HG03039 (cell line): Measurements from ENCODE around the gene ATP8B3.

Experiments used
- ATAC-seq: cut with Tn5 transposase; IDR thresholded peaks from one replicate; pipeline ENCODE4 v1.9.1; 2021; ENCODE audit warnings: mild to moderate bottlenecking, moderate library complexity; ENCODE audit not compliant: unreplicated experiment

The ATP8B3 gene, protein sequence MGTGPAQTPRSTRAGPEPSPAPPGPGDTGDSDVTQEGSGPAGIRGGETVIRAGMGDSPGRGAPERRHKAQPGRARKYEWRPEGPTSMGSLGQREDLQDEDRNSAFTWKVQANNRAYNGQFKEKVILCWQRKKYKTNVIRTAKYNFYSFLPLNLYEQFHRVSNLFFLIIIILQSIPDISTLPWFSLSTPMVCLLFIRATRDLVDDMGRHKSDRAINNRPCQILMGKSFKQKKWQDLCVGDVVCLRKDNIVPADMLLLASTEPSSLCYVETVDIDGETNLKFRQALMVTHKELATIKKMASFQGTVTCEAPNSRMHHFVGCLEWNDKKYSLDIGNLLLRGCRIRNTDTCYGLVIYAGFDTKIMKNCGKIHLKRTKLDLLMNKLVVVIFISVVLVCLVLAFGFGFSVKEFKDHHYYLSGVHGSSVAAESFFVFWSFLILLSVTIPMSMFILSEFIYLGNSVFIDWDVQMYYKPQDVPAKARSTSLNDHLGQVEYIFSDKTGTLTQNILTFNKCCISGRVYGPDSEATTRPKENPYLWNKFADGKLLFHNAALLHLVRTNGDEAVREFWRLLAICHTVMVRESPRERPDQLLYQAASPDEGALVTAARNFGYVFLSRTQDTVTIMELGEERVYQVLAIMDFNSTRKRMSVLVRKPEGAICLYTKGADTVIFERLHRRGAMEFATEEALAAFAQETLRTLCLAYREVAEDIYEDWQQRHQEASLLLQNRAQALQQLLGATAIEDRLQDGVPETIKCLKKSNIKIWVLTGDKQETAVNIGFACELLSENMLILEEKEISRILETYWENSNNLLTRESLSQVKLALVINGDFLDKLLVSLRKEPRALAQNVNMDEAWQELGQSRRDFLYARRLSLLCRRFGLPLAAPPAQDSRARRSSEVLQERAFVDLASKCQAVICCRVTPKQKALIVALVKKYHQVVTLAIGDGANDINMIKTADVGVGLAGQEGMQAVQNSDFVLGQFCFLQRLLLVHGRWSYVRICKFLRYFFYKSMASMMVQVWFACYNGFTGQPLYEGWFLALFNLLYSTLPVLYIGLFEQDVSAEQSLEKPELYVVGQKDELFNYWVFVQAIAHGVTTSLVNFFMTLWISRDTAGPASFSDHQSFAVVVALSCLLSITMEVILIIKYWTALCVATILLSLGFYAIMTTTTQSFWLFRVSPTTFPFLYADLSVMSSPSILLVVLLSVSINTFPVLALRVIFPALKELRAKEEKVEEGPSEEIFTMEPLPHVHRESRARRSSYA (N-terminal part only)

DNA sequence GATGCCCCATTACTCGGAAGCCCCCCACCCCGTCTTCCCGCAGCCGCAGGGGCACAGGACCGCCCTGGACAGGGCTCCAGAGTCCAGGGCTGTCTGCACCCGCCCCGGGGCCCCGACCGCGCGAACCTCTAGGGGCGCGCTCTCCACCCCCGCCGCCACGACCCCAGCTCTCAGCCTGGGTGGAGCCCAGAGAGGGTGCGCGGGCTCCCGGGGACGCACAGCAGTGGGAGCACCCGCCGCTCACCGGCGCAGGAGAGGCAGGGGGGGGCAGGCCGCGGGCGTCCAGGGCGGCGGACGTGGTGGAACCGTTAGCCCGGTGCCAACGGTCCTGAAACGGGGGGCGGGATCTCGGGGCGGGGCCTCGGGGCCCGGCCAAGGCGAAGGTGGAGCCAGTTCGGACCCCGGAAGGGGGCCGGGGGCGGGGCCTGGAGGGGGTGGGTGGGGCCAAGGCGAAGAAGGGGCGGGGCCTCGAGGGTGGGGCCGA is at the start of gene ATP8B3:
TSS of gene ATP8B3 (minus strand) at position 335 of the 484 bp plus-strand sequence. CDS start 540 bp downstream, outside the sequence.
- ATAC-seq, result no peak

DNA sequence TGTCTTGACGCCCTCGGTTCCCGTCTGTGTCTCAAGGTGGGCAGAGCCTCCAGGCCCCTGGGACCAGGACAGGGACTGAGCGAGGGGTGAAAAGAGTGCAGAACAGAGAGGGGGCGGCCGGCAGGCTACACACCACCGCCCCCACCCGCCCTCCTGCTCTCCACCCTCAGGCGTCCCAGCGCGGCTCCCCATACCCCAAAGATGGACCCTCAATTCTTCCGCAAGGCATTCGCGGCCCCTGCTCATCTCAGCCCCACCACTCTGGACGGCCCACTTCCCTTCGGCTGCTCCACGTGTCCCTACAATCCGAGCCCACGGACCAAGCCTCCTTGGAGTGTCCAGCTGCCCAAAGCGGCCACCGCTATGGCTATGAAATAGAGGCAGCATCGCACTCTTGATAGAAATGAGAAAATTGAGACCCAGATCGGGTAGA is 49.5 kb upstream of the ATP8B3 start:
- ATAC-seq, result no peak

DNA sequence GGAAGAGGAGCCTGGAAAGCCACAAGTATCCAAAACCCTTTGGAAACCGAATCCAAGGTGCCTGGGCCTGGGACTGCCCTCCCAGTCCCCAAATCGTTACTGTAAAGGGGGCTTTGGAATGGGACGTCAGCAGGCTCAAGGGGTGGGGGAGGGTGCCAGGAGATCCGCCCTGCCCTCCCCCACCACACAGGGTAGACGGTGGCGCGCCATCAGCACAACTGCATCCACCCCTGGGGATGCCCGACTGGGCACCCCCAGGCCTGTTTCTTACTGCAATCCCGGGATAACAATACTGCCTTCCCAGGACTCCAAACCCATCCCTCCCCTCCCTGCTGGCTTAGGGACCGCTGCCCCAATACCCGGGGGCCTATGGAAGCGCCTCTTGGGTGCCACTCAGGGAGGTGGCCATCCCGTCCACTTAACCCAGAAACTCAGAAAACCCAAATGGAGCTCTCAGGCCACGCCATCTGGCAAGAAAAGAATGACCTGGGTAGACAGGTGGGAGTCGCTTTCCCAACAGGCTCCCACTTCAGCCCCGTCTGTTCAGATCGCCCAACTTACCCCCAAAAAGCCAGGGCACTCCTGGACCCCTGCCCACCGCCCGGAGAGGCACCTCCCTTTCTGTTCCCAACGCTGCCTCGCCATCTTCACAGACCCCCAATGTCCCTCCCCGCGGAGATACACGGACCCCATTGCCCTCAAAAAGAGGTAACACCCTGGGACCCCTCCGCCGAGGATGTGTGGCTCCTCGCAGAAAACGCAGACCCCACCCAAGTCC is 48.9 kb upstream of the ATP8B3 start:
- no peak for ATAC-seq

DNA sequence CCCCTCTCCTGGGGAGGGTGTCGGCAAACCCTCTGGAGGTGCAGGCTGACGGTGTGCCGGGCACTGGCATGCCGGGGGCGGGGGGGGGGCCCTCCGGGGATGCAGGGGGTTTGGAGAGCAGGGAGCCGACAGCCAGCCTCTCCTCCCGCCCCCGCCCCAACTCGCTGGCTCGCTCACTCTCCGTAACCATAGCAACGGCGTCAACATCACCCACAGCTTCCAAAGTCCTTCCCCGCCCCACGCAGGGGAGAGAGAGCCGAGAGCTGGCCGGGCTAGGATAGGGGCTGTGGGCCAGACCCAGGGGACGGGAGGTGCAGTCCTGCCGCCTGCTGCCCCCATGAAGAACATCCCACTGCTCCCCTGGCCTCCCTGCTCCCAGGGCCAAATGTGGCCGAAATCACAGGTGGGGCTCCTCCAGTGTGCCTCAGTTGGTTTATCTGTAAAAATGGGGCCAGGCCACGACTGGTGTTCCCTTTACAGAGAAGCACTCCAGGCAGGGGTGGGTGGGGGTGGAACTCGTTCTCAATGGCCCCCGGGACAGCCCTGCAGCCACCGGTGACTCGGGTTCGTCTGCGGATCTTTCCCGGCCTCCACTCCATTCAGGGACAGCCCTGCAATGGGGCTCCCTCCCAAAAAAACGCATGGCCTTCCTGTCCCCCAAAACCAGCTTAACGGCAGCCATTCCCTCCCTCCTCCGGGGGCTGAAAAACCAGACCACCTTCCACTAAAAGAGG is 48.1 kb upstream of the ATP8B3 start:
- ATAC-seq, result no peak

DNA sequence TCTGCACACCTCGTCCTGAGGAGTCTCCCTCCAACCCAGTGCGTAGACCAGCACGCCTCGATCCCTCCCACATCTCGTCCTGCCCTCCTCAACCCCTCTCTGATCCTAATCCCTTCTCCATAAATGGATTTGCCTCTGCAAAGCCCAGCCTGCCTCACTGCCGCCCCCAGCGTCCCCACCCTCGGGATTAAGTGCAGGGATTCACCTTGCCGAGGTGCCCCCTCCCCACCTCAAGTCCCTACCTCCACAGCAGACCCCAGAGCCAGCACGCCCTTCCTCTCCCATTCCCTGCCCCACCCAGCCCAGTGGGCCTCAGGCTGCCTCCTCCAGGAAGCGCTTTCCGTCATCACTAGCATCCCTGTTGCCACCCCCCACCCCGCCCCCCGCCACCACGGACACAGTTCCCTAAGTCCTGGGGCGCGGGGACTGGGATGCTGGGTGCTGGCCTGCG is 47.3 kb upstream of the ATP8B3 start:
- no peak for ATAC-seq

DNA sequence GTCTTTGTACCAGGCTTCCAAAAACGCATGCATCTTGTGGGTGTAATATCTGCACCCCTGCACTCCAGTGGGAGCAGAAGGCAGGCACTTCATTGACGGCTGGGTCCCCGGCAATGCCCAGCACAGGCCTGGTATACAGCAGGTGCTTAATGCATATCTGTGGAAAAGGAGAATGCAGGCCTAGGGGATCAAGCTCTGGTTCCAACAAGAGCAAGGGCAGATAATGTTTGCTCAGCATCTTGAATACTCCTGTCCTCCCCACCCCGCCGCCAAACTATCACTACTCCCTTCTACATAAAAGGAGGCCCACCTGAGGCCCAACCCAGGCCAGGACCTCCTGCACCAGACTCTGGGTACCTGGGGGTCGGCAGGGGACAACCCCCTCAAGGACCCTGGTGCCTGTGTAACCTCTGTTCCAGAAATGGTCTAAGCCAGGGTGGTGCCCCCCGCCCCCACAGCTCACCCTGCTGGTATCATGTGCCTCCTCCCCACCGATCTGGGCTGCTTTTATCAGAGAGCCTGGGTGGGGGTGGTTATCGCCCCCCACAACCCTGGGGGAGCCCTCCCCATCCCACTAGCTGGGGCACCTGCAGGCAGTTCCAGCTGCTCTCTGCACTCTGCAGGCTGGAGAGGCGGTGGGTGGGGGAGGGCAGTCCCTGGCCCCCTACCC is 46.5 kb upstream of the ATP8B3 start:
- no peak for ATAC-seq

DNA sequence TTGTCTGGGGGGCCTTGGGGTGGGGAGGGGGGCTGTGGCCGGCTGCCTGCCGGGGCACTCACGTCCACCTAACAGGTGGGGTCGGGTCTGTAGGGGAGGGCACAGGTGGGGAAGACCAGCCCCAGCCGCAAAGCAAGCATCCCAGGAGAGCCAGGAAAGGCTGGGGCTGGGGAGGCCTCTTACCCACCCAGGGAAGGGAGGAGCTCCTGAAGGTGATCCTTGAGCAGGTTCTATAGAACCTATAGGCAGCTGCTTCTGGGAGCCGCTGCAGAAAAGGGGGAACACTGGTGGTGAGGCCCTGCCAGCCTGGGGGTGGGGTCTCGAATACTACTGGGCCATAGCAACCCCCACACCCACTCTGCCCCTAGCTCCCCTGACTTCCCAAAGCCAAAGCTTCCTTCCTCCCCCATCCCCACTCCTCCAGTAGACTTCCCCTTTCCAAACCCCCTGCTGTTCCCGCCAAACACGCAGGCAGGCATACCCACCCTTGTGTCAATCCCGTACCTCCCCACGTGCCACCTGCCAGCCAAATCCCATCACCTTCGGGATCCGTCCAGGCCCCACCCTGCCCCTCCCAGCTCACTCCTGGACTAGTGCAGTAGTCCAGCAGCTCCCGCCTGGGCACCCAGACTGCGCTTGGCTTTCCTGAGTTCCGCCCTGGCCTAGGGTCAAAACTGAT is 45.7 kb upstream of the ATP8B3 start:
- ATAC-seq, result no peak

DNA sequence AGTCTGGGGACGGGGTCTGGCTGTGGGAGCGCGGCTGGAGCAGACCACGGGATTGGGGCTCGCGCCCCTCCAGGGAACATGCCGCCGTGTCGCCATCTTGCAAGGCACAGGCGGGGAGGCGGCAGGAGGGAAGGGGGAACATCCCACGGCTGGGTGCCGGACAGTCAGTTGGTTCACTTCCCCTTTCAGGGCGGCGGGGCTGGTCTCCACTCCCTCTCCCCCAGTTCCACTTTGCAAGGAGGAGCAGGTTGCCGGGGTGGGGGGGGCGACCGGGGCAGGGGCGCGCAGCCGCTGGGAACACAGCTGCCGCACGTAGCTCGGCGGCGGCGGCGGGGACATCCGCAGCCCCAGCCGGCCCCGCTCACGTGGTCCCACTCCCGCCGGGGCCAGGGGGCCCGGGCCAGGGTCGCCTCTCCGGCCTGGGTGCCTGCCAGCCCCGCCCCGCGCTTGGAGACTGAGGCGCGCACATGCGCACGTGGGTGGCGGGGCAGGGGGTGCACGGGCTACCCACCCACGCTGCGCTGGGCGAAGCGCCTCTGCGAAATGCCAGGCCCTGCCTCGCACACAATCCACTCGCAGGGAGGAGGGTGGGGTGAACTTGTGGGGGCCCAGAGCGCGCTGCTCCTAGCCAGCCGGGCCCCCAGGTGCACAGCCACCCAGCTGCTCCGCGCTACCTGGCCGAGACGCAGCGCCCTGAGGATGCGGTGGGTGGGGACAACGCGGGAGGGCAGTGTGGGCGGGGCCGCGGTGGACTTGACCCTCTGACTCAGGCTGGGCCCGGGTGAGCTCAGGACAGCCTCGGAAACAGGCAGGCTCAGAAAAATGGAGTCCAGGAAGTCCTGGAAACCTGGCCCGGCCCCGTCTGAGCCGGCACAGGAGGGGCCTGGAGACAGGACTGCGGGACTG is 44.9 kb upstream of the ATP8B3 start:
- ATAC-seq, result no peak

DNA sequence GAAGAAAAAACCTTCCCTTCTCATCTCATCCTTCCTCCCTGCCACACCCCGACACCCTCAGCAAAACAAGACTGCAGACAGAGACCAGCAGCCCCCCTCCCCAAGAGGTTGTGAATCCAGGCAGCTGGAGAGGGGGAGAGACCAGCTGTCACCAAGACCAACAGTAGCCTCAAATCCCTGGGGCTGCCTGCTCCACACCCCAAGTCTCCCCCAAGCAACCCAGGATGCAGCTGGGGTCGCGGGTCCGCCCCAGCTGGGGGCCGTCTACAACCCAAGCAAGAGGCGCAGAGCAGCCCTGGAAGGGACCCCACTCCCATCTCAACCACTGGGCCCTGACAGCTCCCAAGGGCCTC is 44.2 kb upstream of the ATP8B3 start:
- ATAC-seq, result no peak

DNA sequence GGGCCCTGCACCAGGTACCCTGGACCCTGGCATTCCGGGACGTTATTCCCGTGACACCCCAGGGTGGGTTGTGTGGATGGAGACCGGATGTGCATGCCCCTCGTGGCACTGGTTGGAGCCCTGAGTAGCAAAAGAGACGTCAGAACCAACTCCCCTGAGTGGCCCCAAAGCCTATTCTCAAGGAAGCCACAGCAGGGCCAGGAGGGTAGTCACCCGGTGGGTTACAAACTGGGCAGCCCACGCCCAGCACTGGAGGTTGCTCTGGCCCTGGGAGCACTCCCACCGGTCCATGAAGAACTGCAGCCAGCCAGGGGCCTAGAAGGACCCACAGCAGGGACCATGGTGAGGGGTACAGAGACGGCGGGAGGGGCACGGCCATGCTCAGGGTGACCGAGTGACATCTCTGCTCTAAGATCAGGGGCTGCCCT is 43.8 kb upstream of the ATP8B3 start:
- ATAC-seq, result no peak

DNA sequence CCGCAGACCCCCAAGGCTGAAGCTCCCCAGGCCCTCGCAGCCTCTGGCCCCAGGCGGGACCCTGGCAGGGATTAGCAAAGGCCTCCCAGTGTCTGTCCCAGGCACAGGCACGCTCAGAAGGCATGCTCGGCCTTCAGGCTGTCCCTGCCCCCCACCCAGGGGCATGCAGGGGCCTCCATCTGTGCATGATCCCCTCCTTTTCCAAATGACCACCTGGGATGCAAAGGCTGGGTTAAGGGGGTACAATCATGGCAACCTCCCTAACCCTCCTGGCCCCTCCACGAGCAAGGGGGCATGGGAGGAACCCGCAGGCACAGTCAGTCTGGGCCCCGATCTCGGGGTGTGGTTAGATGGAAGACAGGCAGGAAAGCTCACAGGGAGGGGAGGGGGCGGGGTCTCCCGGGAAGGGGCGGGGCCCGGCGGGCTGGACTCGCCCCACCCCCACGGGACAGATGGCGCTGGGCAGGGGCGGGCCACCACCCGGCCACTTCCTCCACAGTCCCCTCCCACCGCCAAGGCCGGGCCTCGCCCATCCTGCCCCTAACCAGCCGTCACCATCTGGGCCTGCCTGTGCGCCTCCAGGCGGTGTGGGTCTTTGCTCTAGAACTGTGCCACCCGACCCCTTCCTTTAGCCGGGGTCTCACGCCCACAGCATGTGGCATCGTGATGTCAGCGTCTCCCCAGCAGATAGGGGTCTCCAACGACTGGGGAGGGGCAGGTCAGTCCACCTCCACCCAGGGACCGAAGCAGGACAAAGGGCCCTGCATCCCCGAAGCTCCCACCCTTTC is 43.2 kb upstream of the ATP8B3 start:
- ATAC-seq, result peak; percentile 46

DNA sequence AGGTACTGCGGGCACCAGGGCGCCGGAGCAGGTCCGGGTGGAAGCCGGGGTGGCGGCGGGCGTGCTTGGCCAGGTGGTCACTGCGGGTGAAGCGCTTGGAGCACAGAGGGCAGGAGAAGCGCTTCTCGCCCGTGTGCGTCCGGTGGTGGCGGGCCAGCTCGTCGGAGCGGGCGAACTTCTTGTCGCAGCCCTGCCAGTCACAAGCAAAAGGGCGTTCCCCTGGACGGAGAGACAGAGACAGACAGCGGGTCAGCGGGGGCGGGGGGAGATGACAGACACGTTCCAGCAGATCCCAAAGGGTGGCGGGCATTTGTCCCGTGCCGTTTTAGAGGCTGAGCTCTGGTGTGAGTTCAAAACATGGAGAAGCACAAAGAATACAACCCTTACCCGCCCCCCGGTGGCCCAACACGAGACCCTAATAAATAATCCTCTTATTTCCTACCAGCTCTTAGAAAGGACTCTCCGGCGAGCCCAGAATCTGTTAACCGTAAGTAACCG is 42.5 kb upstream of the ATP8B3 start:
- no peak for ATAC-seq

DNA sequence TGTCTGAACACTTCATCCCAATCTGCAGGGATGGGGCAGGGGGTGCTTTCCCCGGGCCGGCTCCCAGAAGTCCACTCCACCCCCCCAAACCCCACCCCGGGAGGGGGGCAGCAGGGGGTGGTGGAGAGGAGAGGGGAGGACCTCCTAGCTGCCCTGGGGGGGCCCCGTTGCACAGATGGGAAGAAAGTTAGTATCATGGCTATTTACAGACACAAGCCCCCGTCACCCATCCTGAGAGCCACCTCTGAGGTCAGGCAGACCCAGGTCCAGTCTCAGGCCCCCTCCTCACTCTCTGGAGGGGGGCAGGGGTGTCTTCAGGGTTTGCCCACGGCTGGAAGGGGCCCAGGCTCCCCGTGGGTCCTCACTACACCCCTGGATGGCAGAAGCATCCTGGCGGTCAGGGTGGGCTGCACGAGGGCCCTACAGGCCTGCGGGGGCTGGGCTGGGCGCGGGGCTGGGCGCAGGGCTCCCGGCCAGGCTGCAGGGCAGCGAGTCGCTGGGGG is 42.0 kb upstream of the ATP8B3 start:
- ATAC-seq, result no peak

DNA sequence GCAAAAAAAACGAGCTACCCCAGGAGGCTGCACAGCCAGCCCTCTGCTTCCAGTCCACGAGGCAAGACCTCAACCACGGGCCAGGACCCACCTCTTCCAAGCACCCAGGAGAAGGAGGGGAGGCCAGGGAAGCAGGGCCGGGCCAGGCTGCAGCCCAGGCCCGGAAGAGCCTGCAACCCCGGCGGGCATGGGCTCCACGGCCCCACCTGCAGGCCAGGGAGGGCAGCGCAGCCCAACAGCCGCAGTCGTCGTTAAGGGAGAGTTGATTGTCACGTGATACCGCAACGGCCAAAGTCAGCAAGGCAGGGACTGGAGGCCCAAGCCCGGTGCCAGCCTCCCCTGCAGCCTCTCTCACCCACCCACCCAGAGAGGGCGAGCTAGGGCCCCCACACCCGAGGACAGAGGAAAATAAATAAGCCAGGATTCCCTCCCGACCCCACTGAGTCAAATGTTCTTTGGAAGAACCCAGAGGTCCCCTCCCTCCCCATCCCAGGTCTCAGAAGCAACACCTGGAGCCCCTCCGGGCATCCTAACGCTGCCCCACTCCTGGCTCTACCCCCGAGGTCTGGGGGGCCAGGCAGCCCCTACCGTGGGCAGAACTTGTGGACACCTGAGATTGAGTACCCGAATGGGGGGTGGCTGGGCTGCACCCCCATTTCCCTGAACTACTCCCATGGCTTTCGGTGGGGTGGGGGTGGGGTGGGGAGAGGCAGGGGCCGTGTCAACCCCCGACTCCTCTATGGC is 41.4 kb upstream of the ATP8B3 start:
- ATAC-seq, result no peak

DNA sequence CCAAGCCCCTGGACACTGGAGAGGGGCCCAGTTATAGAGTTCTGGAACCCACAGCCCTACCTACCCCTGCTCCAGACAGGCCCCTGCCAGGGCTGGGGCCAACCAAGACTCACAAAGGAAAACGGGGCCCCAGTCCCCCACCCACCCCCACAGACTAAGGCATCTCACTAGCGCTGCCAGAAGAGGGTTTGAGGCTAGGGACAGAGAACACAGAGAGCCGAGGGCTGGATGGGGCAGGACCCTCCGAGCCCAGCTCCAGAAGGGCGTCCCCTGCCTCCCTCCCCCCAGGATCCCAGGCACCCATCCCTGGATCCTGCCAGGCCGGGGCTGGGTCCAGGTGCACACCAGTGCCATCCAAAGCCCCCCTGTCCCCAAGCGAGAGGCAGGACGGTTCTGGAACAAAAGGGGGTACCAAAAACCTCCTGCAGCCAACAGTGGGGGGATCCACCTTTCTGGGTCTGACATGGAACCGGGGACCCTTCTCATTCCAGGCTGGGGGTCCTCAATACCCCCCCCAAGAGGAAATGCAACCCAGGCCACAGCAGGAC is 40.6 kb upstream of the ATP8B3 start:
- ATAC-seq, result no peak
